K562 (cell line): Measurements from ENCODE around the gene PGP. TPM values are rescaled to one million over a fixed set of nuclear protein-coding genes. Genes with fewer than 3 reads are reported as not detected.

Source experiments
- ATAC-seq: fragments of 200-7000 bp; cut with Tn5 transposase; 3 replicates; pipeline ENCODE4 v1.9.1; 2020; ENCODE audit warnings: moderate library complexity
- BruUV-seq: library from RNA; stranded (reverse); fragments of 400-500 nt; replicated peaks from 2 replicates; lab custom pipeline; 2021; lab: Mats Ljungman, UMichigan
- CTCF ChIA-PET: fragments of 300-600 bp; formaldehyde crosslinking; extraction: SDS; loops from one replicate; lab custom pipeline; 2021; ENCODE audit warnings: low intra/inter-chr PET ratio; lab: Yijun Ruan, JAX
- POLR2A ChIA-PET: fragments of 300-600, 350-650 bp; sonication (Branson Sonifier 250); formaldehyde crosslinking; extraction: SDS; loops from one replicate; lab custom pipeline; 2021; ENCODE audit warnings: antibody characterized with exemption, inconsistent platforms; lab: Yijun Ruan, JAX
- DNase-seq, 4 experiments: peaks; one replicate each; pipeline versions ENCODE4 v3.0.0 to v3.0.0-alpha.2; 2011 to 2018; ENCODE audit warnings: low spot score in 3 of 4, mixed read lengths in 3 of 4; ENCODE audit errors: extremely low read depth in 1 of 4
- FAIRE-seq: peaks from 2 replicates; lab custom pipeline; 2011; peaks lifted over from hg19 to GRCh38; lab: Jason Lieb, UNC
- H2AFZ ChIP-seq: 2 replicates; pipeline ENCODE4 v1.6.0; 2011; ENCODE audit warnings: low read depth, low read length, control low read depth, inconsistent platforms
- H3K27ac ChIP-seq: fragments of 200-600 bp; 3 replicates; pipeline ENCODE4 v1.8.0; 2011; ENCODE audit warnings: low read depth, mild to moderate bottlenecking, control low read depth, inconsistent platforms, low read length, moderate library complexity, mixed read lengths; ENCODE audit errors: extremely low read depth
- H3K27me3 ChIP-seq, 2 experiments: fragments of 300-600 bp in 1 of 2; 2 replicates in 1 of 2; 3 replicates in 1 of 2; pipeline versions ENCODE4 v1.6.0 to v1.8.0; 2011; ENCODE audit warnings: inconsistent platforms in 2 of 2, low read length in 2 of 2, mild to moderate bottlenecking in 1 of 2, mixed read lengths in 1 of 2, moderate library complexity in 1 of 2; ENCODE audit not compliant: control insufficient read depth in 2 of 2, insufficient read depth in 2 of 2
- H3K36me3 ChIP-seq: fragments of 300-600 bp; 3 replicates; pipeline ENCODE4 v1.8.0; 2011; ENCODE audit warnings: mild to moderate bottlenecking, low read length, inconsistent platforms; ENCODE audit not compliant: control insufficient read depth, insufficient read depth
- H3K4me1 ChIP-seq, 2 experiments: fragments of 200-600 bp in 1 of 2; replicated peaks in 1 of 2; 2 replicates in 1 of 2; 3 replicates in 1 of 2; pipeline versions ENCODE4 v1.5.1 to v1.8.0; 2011; ENCODE audit warnings: inconsistent platforms in 2 of 2, low read length in 2 of 2, mild to moderate bottlenecking in 1 of 2, mixed read lengths in 1 of 2, moderate library complexity in 1 of 2; ENCODE audit not compliant: control insufficient read depth in 2 of 2, insufficient read depth in 2 of 2
- H3K4me2 ChIP-seq: 2 replicates; pipeline ENCODE4 v1.6.1; 2011; ENCODE audit warnings: low read length, control low read depth, inconsistent platforms, mixed read lengths; ENCODE audit not compliant: insufficient read depth
- H3K4me3 ChIP-seq: fragments of 200-600 bp; sonication (generic), shearing (Covaris generic); 2 replicates; pipeline ENCODE4 v1.5.1; 2016; ENCODE audit warnings: control low read depth, inconsistent platforms
- H3K79me2 ChIP-seq: fragments of 200-600 bp; 3 replicates; pipeline ENCODE4 v1.8.0; 2011; ENCODE audit warnings: low read length, inconsistent platforms; ENCODE audit not compliant: control insufficient read depth, insufficient read depth
- H3K9ac ChIP-seq, 2 experiments: 2 replicates each; pipeline versions ENCODE4 v1.6.0 to v1.6.1; 2011; ENCODE audit warnings: low read depth in 2 of 2, low read length in 2 of 2, control low read depth in 1 of 2, inconsistent platforms in 1 of 2, mild to moderate bottlenecking in 1 of 2, mixed read lengths in 1 of 2; ENCODE audit not compliant: insufficient read depth in 1 of 2
- H3K9me1 ChIP-seq: one replicate; pipeline ENCODE4 v1.6.0; 2011; ENCODE audit warnings: inconsistent platforms, mild to moderate bottlenecking, low read length, moderate library complexity; ENCODE audit not compliant: control insufficient read depth, insufficient read depth
- H3K9me3 ChIP-seq: replicated peaks from 2 replicates; pipeline ENCODE4 v1.5.1; 2011; ENCODE audit warnings: low read depth, low read length, inconsistent platforms; ENCODE audit not compliant: control insufficient read depth, insufficient read depth
- H4K20me1 ChIP-seq: replicated peaks from 2 replicates; pipeline ENCODE4 v1.6.1; 2011; ENCODE audit warnings: low read length, inconsistent platforms, mixed read lengths; ENCODE audit not compliant: control insufficient read depth, insufficient read depth
- CBX5 ChIP-seq: IDR thresholded peaks from 2 replicates; pipeline ENCODE4 v1.6.1; 2014; ENCODE audit warnings: low read depth, borderline replicate concordance
- CEBPB ChIP-seq: fragments of 450-650 bp; IDR thresholded peaks from 2 replicates; pipeline ENCODE4 v1.6.1; 2016; ENCODE audit warnings: missing genetic modification characterization, missing compliant biosample characterization
- KAT2B ChIP-seq: IDR thresholded peaks from one replicate; pipeline ENCODE4 v1.6.1; 2012; ENCODE audit warnings: low read depth, mild to moderate bottlenecking, control low read depth, inconsistent platforms, low read length, moderate library complexity
- PRMT5 ChIP-seq: sonication (generic); formaldehyde crosslinking; IDR thresholded peaks from 2 replicates; pipeline ENCODE4 v1.5.0; 2020; ENCODE audit warnings: missing genetic modification reagents
- ZNF436 ChIP-seq: fragments of 250-450, 450-650 bp; sonication (Bioruptor Pico); formaldehyde crosslinking; IDR thresholded peaks from 2 replicates; pipeline ENCODE4 v1.7.0; 2020; ENCODE audit warnings: mild to moderate bottlenecking
- WGBS: fragments of 100-300 bp; shearing (Covaris generic); methylation state at CpG from one replicate; pipeline ENCODE4 v1.1.6; 2016; ENCODE audit warnings: low coverage, mixed read lengths; ENCODE audit not compliant: insufficient coverage; ENCODE audit errors: missing lambda C conversion rate; 5-methylcytosine and 5-hydroxymethylcytosine counted together
- in situ Hi-C: fragments of 300-500 bp; cut with MboI; formaldehyde crosslinking; loops from 4 replicates; pipeline ENCODE4 v1.15.0; 2018; ENCODE audit warnings: inconsistent platforms, mixed read lengths
- intact Hi-C: fragments of 100-400 bp; cut with micrococcal nuclease; formaldehyde crosslinking; loops from 2 replicates; pipeline ENCODE4 v1.14.2; 2022
- polyA plus RNA-seq, 8 experiments: library from polyadenylated mRNA; depleted of rRNA in 4 of 8; stranded (reverse) in 5 of 8; unstranded in 3 of 8; fragments of >200 nt; fragmentation: Nextera tagmentation in 2 of 8; fragmentation: Illumina TruSeq in 1 of 8; extraction: Ambion mirVana in 2 of 8; extraction: Trizol in 1 of 8; gene quantifications; 2 replicates each; pipeline versions ENCODE4 v1.2.1 to v1.2.3, GENCODE V29; 2011 to 2014; ENCODE audit warnings: inconsistent platforms in 1 of 8, missing spikeins in 1 of 8
- total RNA-seq, 7 experiments: library from RNA; depleted of rRNA in 6 of 7; stranded (reverse); fragments of >200 nt in 6 of 7; fragmentation: Illumina TruSeq in 2 of 7; extraction: Trizol in 2 of 7; gene quantifications; 2 replicates each; pipeline versions ENCODE4 v1.2.1 to v1.2.3, GENCODE V29; 2011 to 2021; ENCODE audit warnings: low replicate concordance in 1 of 7
- TF ChIP-seq, protein P1 (sequence below): fragments of 450-650 bp; IDR thresholded peaks from 2 replicates; pipeline ENCODE4 v1.6.1; 2016; ENCODE audit warnings: antibody characterized with exemption
- TF ChIP-seq, protein P2 (sequence below): fragments of 450-650 bp; IDR thresholded peaks from 2 replicates; pipeline ENCODE4 v1.6.1; 2016

Gene PGP
- total and polyA plus RNA-seq, 9 of the 15 experiments (the other 6 are each of a cell fraction or from before 2014, with no cell fraction given): 1.1 to 57.6 (median 19.6) TPM

DNA sequence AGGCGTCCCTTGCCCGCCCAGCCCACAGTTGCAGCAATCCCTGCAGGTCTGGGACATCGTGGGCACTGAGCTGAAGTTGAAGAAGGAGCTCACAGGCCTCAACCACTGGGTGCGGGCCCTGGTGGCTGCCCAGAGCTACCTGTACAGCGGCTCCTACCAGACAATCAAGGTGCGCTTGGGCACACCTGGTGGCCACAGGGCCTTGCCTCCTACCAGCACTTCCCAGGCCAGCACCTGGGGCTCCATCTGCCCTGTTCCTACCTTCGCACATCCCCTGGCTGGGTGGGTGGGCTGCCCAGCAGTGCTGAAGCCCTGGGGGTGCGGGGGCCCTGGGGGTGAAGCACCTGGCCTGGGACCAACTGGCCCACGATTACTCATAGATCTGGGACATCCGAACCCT lies 39.2 kb downstream of the PGP start (continued):
- no peak for TF ChIP-seq KAT2B
- no peak for TF ChIP-seq ZNF436
- TF ChIP-seq, protein P1, sequence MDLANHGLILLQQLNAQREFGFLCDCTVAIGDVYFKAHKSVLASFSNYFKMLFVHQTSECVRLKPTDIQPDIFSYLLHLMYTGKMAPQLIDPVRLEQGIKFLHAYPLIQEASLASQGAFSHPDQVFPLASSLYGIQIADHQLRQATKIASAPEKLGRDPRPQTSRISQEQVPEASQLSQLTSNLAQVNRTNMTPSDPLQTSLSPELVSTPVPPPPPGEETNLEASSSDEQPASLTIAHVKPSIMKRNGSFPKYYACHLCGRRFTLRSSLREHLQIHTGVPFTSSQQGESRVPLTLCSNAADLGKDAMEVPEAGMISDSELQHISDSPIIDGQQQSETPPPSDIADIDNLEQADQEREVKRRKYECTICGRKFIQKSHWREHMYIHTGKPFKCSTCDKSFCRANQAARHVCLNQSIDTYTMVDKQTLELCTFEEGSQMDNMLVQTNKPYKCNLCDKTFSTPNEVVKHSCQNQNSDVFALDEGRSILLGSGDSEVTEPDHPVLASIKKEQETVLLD: no peak
- no peak for TF ChIP-seq CBX5

DNA sequence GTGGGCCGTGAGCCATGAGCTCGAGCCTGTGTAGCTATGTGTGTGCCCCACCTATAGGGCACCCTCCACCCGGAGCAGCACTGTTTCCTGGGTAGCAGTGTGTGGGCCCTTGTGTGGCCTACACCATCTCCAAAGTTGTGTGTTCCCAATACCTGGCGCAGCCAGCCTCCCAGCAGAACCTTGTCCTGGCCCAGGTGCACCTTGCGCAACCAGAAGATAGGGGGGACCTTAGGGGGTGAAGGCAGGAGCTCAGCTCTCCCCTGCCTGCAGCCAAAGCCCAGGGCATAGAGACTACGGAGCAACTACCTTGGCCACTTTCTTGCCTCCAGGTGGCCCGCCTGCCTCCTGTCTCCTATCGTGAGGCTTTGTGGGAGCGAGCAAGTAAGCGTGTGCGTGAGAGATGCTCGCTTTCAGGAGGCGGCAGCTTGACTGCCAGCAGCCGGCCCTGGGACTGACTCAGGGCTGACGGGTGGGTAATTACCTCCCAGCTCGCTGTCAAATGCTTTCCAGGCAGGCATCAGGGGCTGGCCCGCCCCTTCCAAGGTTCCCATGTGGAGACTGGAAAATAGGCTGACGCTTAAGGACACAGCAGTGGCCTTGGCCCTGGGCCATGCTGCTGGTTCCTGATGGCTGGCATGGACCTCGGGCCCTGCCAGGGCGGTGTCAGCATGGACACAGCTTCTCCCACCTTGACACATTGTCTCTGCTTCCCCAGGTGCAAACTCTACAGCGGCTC lies 40.1 kb downstream of the PGP start:
- TF ChIP-seq, protein P2, sequence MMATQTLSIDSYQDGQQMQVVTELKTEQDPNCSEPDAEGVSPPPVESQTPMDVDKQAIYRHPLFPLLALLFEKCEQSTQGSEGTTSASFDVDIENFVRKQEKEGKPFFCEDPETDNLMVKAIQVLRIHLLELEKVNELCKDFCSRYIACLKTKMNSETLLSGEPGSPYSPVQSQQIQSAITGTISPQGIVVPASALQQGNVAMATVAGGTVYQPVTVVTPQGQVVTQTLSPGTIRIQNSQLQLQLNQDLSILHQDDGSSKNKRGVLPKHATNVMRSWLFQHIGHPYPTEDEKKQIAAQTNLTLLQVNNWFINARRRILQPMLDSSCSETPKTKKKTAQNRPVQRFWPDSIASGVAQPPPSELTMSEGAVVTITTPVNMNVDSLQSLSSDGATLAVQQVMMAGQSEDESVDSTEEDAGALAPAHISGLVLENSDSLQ: no peak
- TF ChIP-seq CEBPB (tag) (peak; percentile 58), PRMT5 (CRISPR knock-in tag) (no peak)
- Histone ChIP-seq H3K36me3 (peaks cover 69% of the 10 kb centered on the region; the same call in 1 of the 3 replicates), H4K20me1 (no peaks in the 10 kb centered on the region; the same call in 1 of the 2 replicates), H3K27me3 (no peaks in the 10 kb centered on the region), H3K79me2 (no peaks in the 10 kb centered on the region), H3K4me1 (peaks cover 0 to 65% of the 10 kb centered on the region in 2 experiments; a peak in 2 of 5 replicates), H3K27ac (no peak overlapping the region), H3K4me3 (no peak overlapping the region), H3K4me2 (no peak overlapping the region), H3K9ac (peak overlapping the region in 1 of 2 experiments; percentile 20; a peak in 1 of 4 replicates), H3K9me3 (no peaks in the 10 kb centered on the region), H2AFZ (no peak overlapping the region), H3K9me1 (no peaks in the 10 kb centered on the region)
- WGBS: 89% methylated on average over 19 of the region's 21 CpGs
- POLR2A ChIA-PET: interaction anchor here (0.5 to 4.3 kb wide), 4 partner anchors 12 to 142 kb away, joined by 3 to 27 read pairs (median 4); partner anchors contain the start of gene TRAF7
- intact Hi-C loops: no loop called here
- CTCF ChIA-PET: no interaction called here
- in situ Hi-C loops: no loop called here
- FAIRE-seq (no peak), DNase-seq (no peak), ATAC-seq (no peak)
- BruUV-seq: no TSS peak
